SKM-1 treated with dmso at 0.1 percent for 144 hours (cell line): ENCODE results near the gene KRT17.
"Not testable (repeated sequence)": the region's sequence is repeated elsewhere in the genome, so short reads cannot be mapped to it uniquely, and the experiment has no call there.

Source experiments
- DNase-seq: peaks from one replicate; lab custom pipeline; 2025; ENCODE audit not compliant: unreplicated experiment; lab: John Stamatoyannopoulos, UW

Gene KRT17

GRCh38 chr17:41621435-41621817, 2.9 kb downstream of the KRT17 start:
- not testable (repeated sequence) for DNase-seq

- DNase-seq = no peak
Observed at GRCh38 chr17:41620583-41621434, 3.6 kb downstream of the KRT17 start.

GRCh38 chr17:41619927-41620582, 4.3 kb downstream of the KRT17 start:
- DNase-seq = not testable (repeated sequence)

- no peak for DNase-seq
Observed at GRCh38 chr17:41619036-41619926, 5.1 kb downstream of the KRT17 start.

DNA sequence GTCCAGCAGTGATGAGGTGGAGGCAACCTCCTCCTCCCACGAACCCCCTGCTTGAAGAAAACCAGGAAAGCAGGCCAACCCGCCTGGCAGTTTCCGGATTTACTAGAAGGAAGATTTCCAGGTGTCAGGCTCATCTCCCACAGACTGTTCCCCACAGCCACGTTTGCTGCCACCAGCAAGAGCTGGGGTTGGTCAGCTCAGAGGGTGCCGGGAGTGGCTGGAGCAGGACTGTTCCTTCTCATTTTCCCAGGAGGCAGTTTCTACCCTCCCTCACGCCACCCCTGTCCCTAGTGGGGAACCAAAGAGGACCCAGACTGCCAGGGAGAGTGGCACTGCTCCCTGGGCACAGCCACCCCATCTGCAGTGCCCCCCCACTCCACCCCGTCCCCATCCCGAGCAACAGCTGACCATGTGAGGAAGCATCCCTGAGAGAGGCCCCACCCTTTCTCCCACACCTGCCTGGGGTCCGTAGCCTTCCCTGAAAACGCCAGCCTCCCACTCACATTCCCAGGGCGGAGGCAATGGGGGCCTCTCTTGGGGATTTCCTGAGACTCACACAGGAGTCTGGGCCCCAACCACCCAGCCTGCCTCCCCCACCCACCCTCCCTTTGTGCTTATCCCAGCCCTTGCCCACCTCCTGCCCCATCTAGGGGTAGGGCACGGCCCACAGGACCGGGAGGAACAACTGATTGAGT, 5.9 kb downstream of the KRT17 start:
- DNase-seq = no peak

GRCh38 chr17:41617698-41618097, 6.7 kb downstream of the KRT17 start:
- no peak for DNase-seq

- DNase-seq = no peak
Observed at GRCh38 chr17:41617136-41617535, 7.2 kb downstream of the KRT17 start.

GRCh38 chr17:41616486-41616885, 7.9 kb downstream of the KRT17 start:
- DNase-seq = not testable (repeated sequence)

GRCh38 chr17:41615454-41615853, 8.9 kb downstream of the KRT17 start:
- DNase-seq = no peak

GRCh38 chr17:41614767-41615166, 9.6 kb downstream of the KRT17 start:
- DNase-seq = not testable (repeated sequence)

DNA sequence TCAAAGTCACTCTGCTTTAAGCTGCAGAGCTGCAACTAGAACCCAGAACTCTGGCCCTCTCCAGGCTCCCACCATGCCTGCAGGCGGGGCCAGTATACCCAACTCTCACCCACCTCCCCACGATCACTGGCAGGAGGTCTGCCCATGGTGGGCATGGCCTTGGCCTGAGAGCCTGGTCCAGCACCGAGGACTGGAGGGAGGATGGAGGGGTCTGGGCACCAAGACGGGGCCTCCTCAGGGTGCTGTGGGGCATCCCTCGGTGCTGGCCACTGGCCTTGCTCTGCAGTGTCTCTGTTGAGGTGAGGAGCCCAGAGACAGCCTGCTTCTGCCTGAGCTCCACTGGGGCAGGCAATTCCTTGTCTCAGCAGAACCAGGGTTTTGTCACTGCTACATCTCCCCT, 10.3 kb downstream of the KRT17 start:
- no peak for DNase-seq

- DNase-seq = no peak
Observed at GRCh38 chr17:41613277-41614082, 10.9 kb downstream of the KRT17 start.

DNA sequence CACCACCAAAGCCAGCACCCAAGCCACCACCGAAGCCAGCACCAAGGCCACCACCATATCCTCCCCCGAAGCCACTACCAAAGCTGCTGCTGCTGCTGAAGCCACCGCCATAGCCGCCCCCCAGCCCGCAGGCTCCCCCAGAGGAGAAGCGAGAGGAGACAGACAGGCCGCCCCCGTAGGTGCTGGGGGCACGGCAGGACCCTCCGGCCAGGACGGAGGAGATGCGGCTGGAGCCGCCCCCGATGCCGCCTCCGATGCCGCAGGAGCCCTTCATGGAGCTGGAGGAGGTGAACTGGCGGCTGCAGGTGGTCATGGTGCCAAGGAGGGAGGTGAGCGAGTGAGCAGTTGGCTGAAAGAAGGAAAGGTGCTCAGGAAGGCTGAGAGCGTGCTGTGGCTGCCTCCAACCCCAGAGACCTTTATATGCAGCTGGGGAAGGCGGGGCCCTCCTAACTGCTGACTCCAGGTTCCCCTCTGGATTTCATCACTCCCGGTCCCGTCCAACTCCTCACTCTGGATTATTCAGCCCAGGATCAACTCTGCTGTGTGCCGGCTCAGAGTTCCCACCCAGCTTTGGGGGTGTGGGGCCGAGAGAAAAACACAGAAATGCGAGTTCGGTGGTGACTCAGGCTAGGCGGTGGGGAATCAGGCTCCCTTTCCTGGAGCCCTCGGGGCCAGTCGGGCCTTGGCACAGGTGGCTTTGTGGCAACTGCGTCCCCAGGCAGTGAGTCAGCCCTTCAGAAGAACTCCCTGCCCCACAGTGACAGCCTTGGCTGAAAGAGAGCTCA, 11.8 kb downstream of the KRT17 start, which contains the start of gene KRT16:
Gene KRT16 (minus strand): TSS at position 392 of the 785 bp plus-strand sequence. CDS start 79 bp downstream, at position 313.
- DNase-seq = not testable (repeated sequence)

DNA sequence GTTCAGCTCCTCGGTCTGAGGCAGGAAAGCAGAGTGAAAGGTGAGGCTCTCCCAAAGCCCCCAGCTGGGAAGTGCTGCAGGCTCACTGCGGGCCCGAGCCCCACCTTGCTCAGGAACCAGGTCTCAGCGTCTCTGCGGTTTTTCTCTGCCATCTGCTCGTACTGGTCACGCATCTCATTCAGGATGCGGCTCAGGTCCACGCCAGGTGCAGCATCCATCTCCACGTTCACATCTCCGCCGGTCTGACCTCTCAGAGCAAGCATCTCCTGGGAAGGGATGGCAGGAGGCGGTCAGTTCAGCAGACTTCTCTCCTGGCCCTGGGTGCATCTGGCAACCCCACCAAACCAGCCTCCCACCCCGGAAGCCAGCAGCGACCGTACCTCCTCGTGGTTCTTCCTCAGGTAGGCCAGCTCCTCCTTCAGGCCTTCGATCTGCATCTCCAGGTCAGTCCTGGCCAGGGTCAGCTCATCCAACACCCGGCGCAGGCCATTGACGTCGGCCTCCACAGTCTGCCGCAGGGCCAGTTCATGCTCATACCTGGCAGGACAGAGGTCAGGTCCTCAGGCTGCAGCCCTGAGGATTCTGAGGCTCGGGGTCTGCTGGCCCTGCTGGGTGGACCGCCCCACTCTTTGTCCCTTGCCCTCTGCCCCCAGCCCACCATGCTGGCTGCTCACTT, 13.3 kb downstream of the KRT17 start:
- no peak for DNase-seq

DNA sequence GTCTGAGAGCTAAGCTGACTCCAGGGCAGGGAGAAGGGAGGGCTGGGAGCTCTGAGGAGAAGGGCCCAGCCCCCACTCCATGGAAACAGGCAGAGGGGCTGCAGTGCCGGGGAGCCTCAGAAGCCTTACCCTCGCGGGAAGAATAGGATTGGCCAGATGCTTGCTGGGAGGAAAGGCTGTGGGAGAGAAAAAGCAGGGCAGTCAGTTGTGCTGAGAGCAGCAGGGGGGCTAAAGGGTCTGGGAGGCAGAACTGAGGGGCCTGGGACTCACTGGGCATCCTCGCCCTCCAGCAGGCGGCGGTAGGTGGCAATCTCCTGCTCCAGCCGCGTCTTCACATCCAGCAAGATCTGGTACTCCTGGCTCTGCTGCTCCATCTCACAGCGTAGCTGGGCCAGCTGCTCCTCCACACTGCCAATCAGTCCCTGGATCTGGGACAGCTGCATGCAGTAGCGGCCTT, 14.3 kb downstream of the KRT17 start:
- not testable (repeated sequence) for DNase-seq

GRCh38 chr17:41606930-41607329, 17.4 kb downstream of the KRT17 start:
- not testable (repeated sequence) for DNase-seq

GRCh38 chr17:41602524-41602923, 21.9 kb downstream of the KRT17 start:
- DNase-seq = no peak

DNA sequence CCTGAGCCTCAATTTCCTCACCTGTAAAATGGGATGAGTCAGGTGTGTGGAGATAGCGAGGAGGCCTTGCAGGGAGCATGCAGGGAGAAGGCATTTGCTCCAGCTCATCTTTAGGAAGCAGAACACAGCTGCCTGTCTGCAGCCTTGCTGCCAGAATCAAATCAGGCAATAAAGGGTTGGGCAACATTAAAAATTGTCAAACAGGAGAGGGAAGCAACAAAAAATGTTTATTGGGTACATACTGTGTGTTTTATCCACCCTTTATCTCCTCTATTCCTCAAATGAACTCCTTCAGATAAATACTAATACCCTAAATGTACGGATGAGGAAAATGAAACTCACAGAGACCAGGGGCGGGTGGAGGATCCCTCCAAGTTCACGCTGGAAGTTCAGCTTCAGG, 24.1 kb downstream of the KRT17 start:
- no peak for DNase-seq
